ENCODE measurements around the gene AZU1.

AZU1 gene

GRCh38 chr19:821231-821824 lies 6.3 kb upstream of the AZU1 start:
- Histone ChIP-seq H3K79me2 (ENCODE audit: control insufficient read depth, insufficient read depth, low read length) (no peaks in the 10 kb centered on the region), H3K27me3 (ENCODE audit: insufficient read depth, low read length, poor library complexity) (no peaks in the 10 kb centered on the region), H2BK120ac (ENCODE audit: low read depth, low read length) (peak overlapping the region; percentile 51), H3K23ac (ENCODE audit: low read length) (no peak overlapping the region), H3K18ac (ENCODE audit: low read length) (peak overlapping the region; percentile 97), H3K27ac (ENCODE audit: low read depth, low read length) (no peak overlapping the region), H2AK5ac (ENCODE audit: low read length) (no peak overlapping the region), H3K4me2 (ENCODE audit: low read length) (peak overlapping the region; percentile 16), H4K5ac (ENCODE audit: low read length) (no peak overlapping the region), H3K4ac (ENCODE audit: low read depth, low read length) (peak overlapping the region; percentile 28), H3K4me1 (ENCODE audit: control insufficient read depth, low read depth, low read length) (no peaks in the 10 kb centered on the region), H3K4me3 (ENCODE audit: low read length) (peak overlapping the region; percentile 34), H3K56ac (ENCODE audit: low read length) (peak overlapping the region; percentile 87), H3K9ac (ENCODE audit: low read length) (peak overlapping the region; percentile 62), H3K36me3 (ENCODE audit: control insufficient read depth, insufficient read depth, low read length) (no peaks in the 10 kb centered on the region), H2BK15ac (replicated peaks; ENCODE audit: low read depth) (no peak overlapping the region), H2BK5ac (ENCODE audit: low read length) (no peak overlapping the region), H4K8ac (ENCODE audit: low read depth, low read length) (no peak overlapping the region), H3K79me1 (ENCODE audit: low read length) (no peaks in the 10 kb centered on the region)
- no peak for DNase-seq
- WGBS (ENCODE audit: extremely low coverage, insufficient coverage, low lambda C conversion rate) = no CpG with 5 or more reads among the region's 64 CpGs

- Histone ChIP-seq H2BK5ac (ENCODE audit: low read length) (no peak within 1 kb of the TSS), H3K27me3 (ENCODE audit: insufficient read depth, low read length, poor library complexity) (no peaks in the 10 kb centered on the region), H3K23ac (ENCODE audit: low read length) (no peak within 1 kb of the TSS), H2BK120ac (ENCODE audit: low read depth, low read length) (peak within 1 kb of the TSS; percentile 51), H4K8ac (ENCODE audit: low read depth, low read length) (no peak within 1 kb of the TSS), H2BK15ac (replicated peaks; ENCODE audit: low read depth) (no peak within 1 kb of the TSS), H3K4ac (ENCODE audit: low read depth, low read length) (peak within 1 kb of the TSS; percentile 28), H3K79me1 (ENCODE audit: low read length) (no peaks in the 10 kb centered on the region), H4K5ac (ENCODE audit: low read length) (no peak within 1 kb of the TSS), H3K4me2 (ENCODE audit: low read length) (peak within 1 kb of the TSS; percentile 29), H3K18ac (ENCODE audit: low read length) (peak within 1 kb of the TSS; percentile 97), H3K56ac (ENCODE audit: low read length) (peak within 1 kb of the TSS; percentile 87), H3K79me2 (ENCODE audit: control insufficient read depth, insufficient read depth, low read length) (no peaks in the 10 kb centered on the region), H3K4me1 (ENCODE audit: control insufficient read depth, low read depth, low read length) (no peaks in the 10 kb centered on the region), H3K27ac (ENCODE audit: low read depth, low read length) (no peak within 1 kb of the TSS), H3K9ac (ENCODE audit: low read length) (peak within 1 kb of the TSS; percentile 62), H3K4me3 (ENCODE audit: low read length) (peak within 1 kb of the TSS; percentile 34), H2AK5ac (ENCODE audit: low read length) (no peak within 1 kb of the TSS), H3K36me3 (ENCODE audit: control insufficient read depth, insufficient read depth, low read length) (no peaks in the 10 kb centered on the region)
- DNase-seq = no peak
- WGBS (ENCODE audit: extremely low coverage, insufficient coverage, low lambda C conversion rate) = no CpG with 5 or more reads among the region's 86 CpGs
These were observed 5.7 kb upstream of the AZU1 start, which contains the start of gene PLPPR3 for GRCh38 chr19:821825-822503. PLPPR3 (minus strand) TSS chr19:821955; CDS start chr19:821559, 396 bp downstream.

DNA sequence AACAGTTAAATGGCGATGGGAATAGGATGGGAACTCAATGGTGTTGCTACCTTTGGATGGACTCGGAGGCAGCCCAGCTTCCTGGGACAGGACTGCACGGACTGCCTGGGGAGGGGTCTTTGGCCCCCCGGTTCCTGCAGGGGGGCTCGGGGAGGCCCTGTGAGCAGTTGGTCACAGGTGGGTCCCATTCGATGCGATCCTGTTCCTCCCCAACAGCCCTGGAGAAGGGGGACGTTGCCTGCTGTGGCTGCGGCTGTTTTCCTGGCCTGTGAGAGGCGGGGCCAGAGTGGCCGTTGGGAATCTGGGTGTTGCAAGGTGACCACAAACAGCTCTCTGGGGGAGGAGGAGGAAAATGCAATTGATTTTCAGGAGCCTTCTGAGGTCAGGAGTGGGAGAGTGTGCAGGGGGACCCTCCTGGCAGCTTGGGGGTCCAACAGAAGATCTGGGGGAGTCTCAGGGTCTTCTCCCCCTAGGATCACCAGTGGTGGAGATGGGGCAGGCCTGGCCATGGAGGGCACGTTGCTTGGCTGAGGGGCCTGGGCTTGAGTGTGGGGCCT lies 4.0 kb upstream of the AZU1 start:
- no peak for DNase-seq
- no peak overlapping the region for H2BK120ac ChIP-seq (ENCODE audit: low read depth, low read length)
- no peak overlapping the region for H4K8ac ChIP-seq (ENCODE audit: low read depth, low read length)
- H3K4me1 ChIP-seq (ENCODE audit: control insufficient read depth, low read depth, low read length) = no peaks in the 10 kb centered on the region
- no peak overlapping the region for H2BK15ac ChIP-seq (replicated peaks; ENCODE audit: low read depth)
- H3K4ac ChIP-seq (ENCODE audit: low read depth, low read length) = no peak overlapping the region
- no peak overlapping the region for H3K27ac ChIP-seq (ENCODE audit: low read depth, low read length)
- no peak overlapping the region for H3K4me3 ChIP-seq (ENCODE audit: low read length)
- H3K27me3 ChIP-seq (ENCODE audit: insufficient read depth, low read length, poor library complexity) = no peaks in the 10 kb centered on the region
- no CpG with 5 or more reads among the region's 12 CpGs for WGBS (ENCODE audit: extremely low coverage, insufficient coverage, low lambda C conversion rate)
- no peak overlapping the region for H3K23ac ChIP-seq (ENCODE audit: low read length)
- H3K79me1 ChIP-seq (ENCODE audit: low read length) = no peaks in the 10 kb centered on the region
- H3K4me2 ChIP-seq (ENCODE audit: low read length) = no peak overlapping the region
- H3K36me3 ChIP-seq (ENCODE audit: control insufficient read depth, insufficient read depth, low read length) = no peaks in the 10 kb centered on the region
- no peak overlapping the region for H3K9ac ChIP-seq (ENCODE audit: low read length)
- peak overlapping the region; percentile 34 for H3K56ac ChIP-seq (ENCODE audit: low read length)
- no peak overlapping the region for H2AK5ac ChIP-seq (ENCODE audit: low read length)
- no peaks in the 10 kb centered on the region for H3K79me2 ChIP-seq (ENCODE audit: control insufficient read depth, insufficient read depth, low read length)
- H3K18ac ChIP-seq (ENCODE audit: low read length) = no peak overlapping the region
- H4K5ac ChIP-seq (ENCODE audit: low read length) = no peak overlapping the region
- no peak overlapping the region for H2BK5ac ChIP-seq (ENCODE audit: low read length)

DNA sequence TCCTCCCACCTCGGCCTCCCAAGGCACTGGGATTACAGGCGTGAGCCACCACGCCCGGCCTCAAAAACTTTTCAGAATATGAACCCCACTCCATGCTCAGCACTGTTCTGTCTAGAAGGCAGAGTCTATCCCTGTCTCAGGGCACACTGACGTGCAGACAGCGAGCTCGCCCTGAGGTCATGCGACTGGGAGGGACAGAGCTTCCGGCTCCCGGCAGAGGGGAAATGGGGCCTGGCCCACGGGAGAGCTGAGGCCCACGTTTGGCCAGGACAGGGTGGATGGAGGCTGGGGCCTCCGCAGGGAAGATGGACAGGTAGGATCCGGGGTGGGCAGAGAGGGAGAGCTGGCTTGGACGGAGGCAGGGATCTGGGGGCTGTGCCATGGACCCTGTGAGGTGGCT lies 2.8 kb upstream of the AZU1 start:
- Histone ChIP-seq H3K18ac (ENCODE audit: low read length) (no peak overlapping the region), H3K4ac (ENCODE audit: low read depth, low read length) (no peak overlapping the region), H3K27me3 (ENCODE audit: insufficient read depth, low read length, poor library complexity) (no peaks in the 10 kb centered on the region), H3K9ac (ENCODE audit: low read length) (no peak overlapping the region), H4K5ac (ENCODE audit: low read length) (no peak overlapping the region), H3K4me3 (ENCODE audit: low read length) (no peak overlapping the region), H2BK5ac (ENCODE audit: low read length) (no peak overlapping the region), H3K23ac (ENCODE audit: low read length) (no peak overlapping the region), H3K27ac (ENCODE audit: low read depth, low read length) (no peak overlapping the region), H2BK15ac (replicated peaks; ENCODE audit: low read depth) (no peak overlapping the region), H4K8ac (ENCODE audit: low read depth, low read length) (no peak overlapping the region), H3K79me2 (ENCODE audit: control insufficient read depth, insufficient read depth, low read length) (no peaks in the 10 kb centered on the region), H3K4me2 (ENCODE audit: low read length) (no peak overlapping the region), H2AK5ac (ENCODE audit: low read length) (no peak overlapping the region), H3K56ac (ENCODE audit: low read length) (peak overlapping the region; percentile 34), H2BK120ac (ENCODE audit: low read depth, low read length) (no peak overlapping the region), H3K4me1 (ENCODE audit: control insufficient read depth, low read depth, low read length) (no peaks in the 10 kb centered on the region), H3K79me1 (ENCODE audit: low read length) (no peaks in the 10 kb centered on the region), H3K36me3 (ENCODE audit: control insufficient read depth, insufficient read depth, low read length) (no peaks in the 10 kb centered on the region)
- WGBS (ENCODE audit: extremely low coverage, insufficient coverage, low lambda C conversion rate) = no CpG with 5 or more reads among the region's 15 CpGs
- DNase-seq = no peak

DNA sequence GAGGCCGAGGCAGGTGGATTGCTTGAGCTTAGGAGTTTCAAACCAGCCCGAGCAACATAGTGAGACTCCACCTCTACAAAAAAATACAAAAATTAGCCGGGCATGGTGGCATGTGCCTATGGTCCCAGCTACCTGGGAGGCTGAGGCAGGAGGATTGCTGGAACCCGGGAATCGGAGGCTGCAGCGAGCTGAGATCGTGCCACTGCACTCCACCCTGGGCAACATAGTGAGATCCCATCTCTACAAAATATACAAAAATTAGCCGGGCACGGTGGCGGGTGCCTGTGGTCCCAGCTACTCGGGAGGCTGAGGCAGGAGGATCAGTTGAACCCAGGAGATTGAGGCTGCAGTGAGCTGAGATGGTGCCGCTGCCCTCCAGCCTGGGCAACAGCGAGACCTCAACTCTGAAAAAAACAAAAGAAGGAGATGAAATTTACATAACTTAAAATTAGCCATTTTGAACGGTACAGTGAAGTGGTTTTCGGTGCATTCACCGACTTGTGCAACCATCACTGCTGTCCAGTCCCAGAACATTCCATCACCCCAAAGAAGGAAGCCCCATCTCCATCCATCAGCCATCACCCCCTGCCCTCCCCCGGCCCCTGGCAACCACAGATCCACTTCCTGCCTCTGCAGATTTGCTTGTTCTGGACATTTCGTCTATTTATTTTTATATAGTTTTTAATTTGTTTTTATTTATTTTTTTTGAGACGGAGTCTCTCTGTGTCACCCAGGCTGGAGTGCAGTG lies 1.6 kb upstream of the AZU1 start:
- no CpG with 5 or more reads among the region's 19 CpGs for WGBS (ENCODE audit: extremely low coverage, insufficient coverage, low lambda C conversion rate)
- H2BK5ac ChIP-seq (ENCODE audit: low read length) = no peak overlapping the region

More for the DNA sequence above, 1.6 kb upstream of the AZU1 start:
- no peak overlapping the region for H3K27ac ChIP-seq (ENCODE audit: low read depth, low read length)
- no peak overlapping the region for H3K4me2 ChIP-seq (ENCODE audit: low read length)
- H2AK5ac ChIP-seq (ENCODE audit: low read length) = no peak overlapping the region
- no peak overlapping the region for H2BK120ac ChIP-seq (ENCODE audit: low read depth, low read length)
- H3K56ac ChIP-seq (ENCODE audit: low read length) = no peak overlapping the region
- H3K36me3 ChIP-seq (ENCODE audit: control insufficient read depth, insufficient read depth, low read length) = no peaks in the 10 kb centered on the region
- no peak overlapping the region for H4K5ac ChIP-seq (ENCODE audit: low read length)
- H3K4ac ChIP-seq (ENCODE audit: low read depth, low read length) = no peak overlapping the region
- H3K18ac ChIP-seq (ENCODE audit: low read length) = no peak overlapping the region
- H3K4me1 ChIP-seq (ENCODE audit: control insufficient read depth, low read depth, low read length) = no peaks in the 10 kb centered on the region
- no peak overlapping the region for H3K4me3 ChIP-seq (ENCODE audit: low read length)
- no peak for DNase-seq
- no peaks in the 10 kb centered on the region for H3K79me1 ChIP-seq (ENCODE audit: low read length)
- no peak overlapping the region for H4K8ac ChIP-seq (ENCODE audit: low read depth, low read length)
- H3K27me3 ChIP-seq (ENCODE audit: insufficient read depth, low read length, poor library complexity) = no peaks in the 10 kb centered on the region
- H2BK15ac ChIP-seq (replicated peaks; ENCODE audit: low read depth) = no peak overlapping the region
- no peak overlapping the region for H3K23ac ChIP-seq (ENCODE audit: low read length)
- no peaks in the 10 kb centered on the region for H3K79me2 ChIP-seq (ENCODE audit: control insufficient read depth, insufficient read depth, low read length)
- H3K9ac ChIP-seq (ENCODE audit: low read length) = no peak overlapping the region
